ENCODE data around the gene PPP1R13L. TPM values are rescaled to one million over a fixed set of nuclear protein-coding genes. Genes with fewer than 3 reads are reported as not detected.

Gene PPP1R13L
- total and polyA plus RNA-seq, 2 donors (not counting 1 experiment from before 2014, with no cell fraction given) = 7.4 to 9.2 TPM

- DNase-seq (no peak), ATAC-seq (ENCODE audit: low read depth) (no peak)
- TF ChIP-seq EZH2 (IDR thresholded peaks at IDR 0.05; ENCODE audit: borderline replicate concordance, insufficient read depth, low read depth, low read length, poor library complexity, severe bottlenecking) (no peak), CTCF (IDR thresholded peaks at IDR 0.05) (no peak)
- Histone ChIP-seq H3K27ac (ENCODE audit: low read length in 2 of 2) (no peak overlapping the region), H2AFZ (ENCODE audit: insufficient read depth, low read depth, low read length, poor library complexity, severe bottlenecking) (no peak overlapping the region), H3K9ac (ENCODE audit: low read length) (no peak overlapping the region), H3K36me3 (replicated peaks in 1 of 2; ENCODE audit: control extremely low read depth in 1 of 2, control insufficient read depth in 1 of 2, extremely low read depth in 1 of 2, insufficient read depth in 2 of 2, low read length in 1 of 2) (peaks cover 1 to 19% of the 10 kb centered on the region in 2 experiments), H3K4me2 (replicated peaks; ENCODE audit: low read depth, low read length, poor library complexity, severe bottlenecking) (no peak overlapping the region), H3K4me1 (ENCODE audit: control insufficient read depth in 2 of 2, insufficient read depth in 2 of 2, low read length in 2 of 2) (no peaks in the 10 kb centered on the region), H3K9me3 (ENCODE audit: control extremely low read depth in 1 of 3, control insufficient read depth in 2 of 3, insufficient read depth in 1 of 3, low read length in 2 of 3) (no peaks in the 10 kb centered on the region), H4K20me1 (ENCODE audit: control insufficient read depth, insufficient read depth, low read length, poor library complexity, severe bottlenecking) (no peaks in the 10 kb centered on the region), H3K4me3 (ENCODE audit: control extremely low read depth in 1 of 5, extremely low read depth in 1 of 5, insufficient read depth in 1 of 5, low read depth in 2 of 5, low read length in 4 of 5) (no peak overlapping the region), H3K27me3 (replicated peaks in 1 of 4; ENCODE audit: control extremely low read depth in 1 of 4, control insufficient read depth in 3 of 4, insufficient read depth in 4 of 4, low read length in 3 of 4) (no peaks in the 10 kb centered on the region), H3K79me2 (ENCODE audit: control insufficient read depth, insufficient read depth, low read length) (no peaks in the 10 kb centered on the region)
- H3K4me3 Mint-ChIP-seq = no peak overlapping the region
- intact Hi-C loops (cut with micrococcal nuclease) = no loop called here
- H3K27me3 Mint-ChIP-seq = no peaks in the 10 kb centered on the region
- H3K4me1 Mint-ChIP-seq = no peaks in the 10 kb centered on the region
- no peak overlapping the region for H3K27ac Mint-ChIP-seq
- 95% methylated on average over 10 of the region's 12 CpGs for WGBS (ENCODE audit: insufficient coverage)
- POLR2A ChIA-PET = no interaction called here
- H3K9me3 Mint-ChIP-seq (ENCODE audit: insufficient read depth) = no peaks in the 10 kb centered on the region
- CTCF ChIA-PET = no interaction called here
Measured at GRCh38 chr19:45358213-45358792, 46.6 kb downstream of the PPP1R13L start.

- H3K4me3 Mint-ChIP-seq = no peak overlapping the region
- Histone ChIP-seq H3K36me3 (replicated peaks in 1 of 2; ENCODE audit: control extremely low read depth in 1 of 2, control insufficient read depth in 1 of 2, extremely low read depth in 1 of 2, insufficient read depth in 2 of 2, low read length in 1 of 2) (peaks cover 1 to 13% of the 10 kb centered on the region in 2 experiments), H2AFZ (ENCODE audit: insufficient read depth, low read depth, low read length, poor library complexity, severe bottlenecking) (no peak overlapping the region), H3K27ac (ENCODE audit: low read length in 2 of 2) (no peak overlapping the region), H3K4me1 (ENCODE audit: control insufficient read depth in 2 of 2, insufficient read depth in 2 of 2, low read length in 2 of 2) (no peaks in the 10 kb centered on the region), H3K9me3 (ENCODE audit: control extremely low read depth in 1 of 3, control insufficient read depth in 2 of 3, insufficient read depth in 1 of 3, low read length in 2 of 3) (no peaks in the 10 kb centered on the region), H3K9ac (ENCODE audit: low read length) (no peak overlapping the region), H4K20me1 (ENCODE audit: control insufficient read depth, insufficient read depth, low read length, poor library complexity, severe bottlenecking) (no peaks in the 10 kb centered on the region), H3K4me3 (ENCODE audit: control extremely low read depth in 1 of 5, extremely low read depth in 1 of 5, insufficient read depth in 1 of 5, low read depth in 2 of 5, low read length in 4 of 5) (no peak overlapping the region), H3K27me3 (replicated peaks in 1 of 4; ENCODE audit: control extremely low read depth in 1 of 4, control insufficient read depth in 3 of 4, insufficient read depth in 4 of 4, low read length in 3 of 4) (no peaks in the 10 kb centered on the region), H3K4me2 (replicated peaks; ENCODE audit: low read depth, low read length, poor library complexity, severe bottlenecking) (no peak overlapping the region), H3K79me2 (ENCODE audit: control insufficient read depth, insufficient read depth, low read length) (no peaks in the 10 kb centered on the region)
- no peak overlapping the region for H3K27ac Mint-ChIP-seq
- H3K27me3 Mint-ChIP-seq = no peaks in the 10 kb centered on the region
- CTCF ChIA-PET = no interaction called here
- ATAC-seq (ENCODE audit: low read depth) = no peak
- WGBS (ENCODE audit: insufficient coverage) = 98% methylated on average over 9 of the region's 11 CpGs
- no peak for DNase-seq
- no peaks in the 10 kb centered on the region for H3K9me3 Mint-ChIP-seq (ENCODE audit: insufficient read depth)
- intact Hi-C loops (cut with micrococcal nuclease) = no loop called here
- no peaks in the 10 kb centered on the region for H3K4me1 Mint-ChIP-seq
- TF ChIP-seq CTCF (IDR thresholded peaks at IDR 0.05) (no peak), EZH2 (IDR thresholded peaks at IDR 0.05; ENCODE audit: borderline replicate concordance, insufficient read depth, low read depth, low read length, poor library complexity, severe bottlenecking) (no peak)
- POLR2A ChIA-PET = no interaction called here
Measured at GRCh38 chr19:45357445-45357783, 47.5 kb downstream of the PPP1R13L start.

Measured in B cell (primary cell).